HEK293T (cell line): ENCODE data around the gene NRL.

Experiments
- CTCF ChIA-PET: fragments of 350-600 bp; formaldehyde crosslinking; extraction: SDS; loops from one replicate; lab custom pipeline; 2021; ENCODE audit warnings: antibody characterized with exemption, inconsistent platforms; lab: Yijun Ruan, JAX
- POLR2A ChIA-PET: fragments of 350-600 bp; formaldehyde crosslinking; extraction: SDS; loops from one replicate; lab custom pipeline; 2020; ENCODE audit warnings: antibody characterized with exemption, inconsistent platforms; lab: Yijun Ruan, JAX
- DNase-seq: peaks from one replicate; pipeline ENCODE4 v3.0.0; 2012; ENCODE audit warnings: mixed read lengths; ENCODE audit errors: extremely low spot score
- ARNT ChIP-seq: fragments of 450-650 bp; IDR thresholded peaks from 2 replicates; pipeline ENCODE4 v1.6.1; 2017; ENCODE audit warnings: mild to moderate bottlenecking
- BHLHE40 ChIP-seq: fragments of 450-650 bp; IDR thresholded peaks from 2 replicates; pipeline ENCODE4 v1.6.1; 2016; ENCODE audit warnings: mild to moderate bottlenecking, moderate library complexity, borderline replicate concordance
- CTBP1 ChIP-seq: fragments of 450-650 bp; IDR thresholded peaks from 2 replicates; pipeline ENCODE4 v1.6.1; 2016; ENCODE audit warnings: borderline replicate concordance
- ELF4 ChIP-seq: fragments of 450-650 bp; IDR thresholded peaks from 2 replicates; pipeline ENCODE4 v1.6.1; 2017; ENCODE audit warnings: antibody characterized with exemption
- FOXA1 ChIP-seq: fragments of 450-650 bp; IDR thresholded peaks from 2 replicates; pipeline ENCODE4 v1.6.1; 2016; ENCODE audit warnings: mild to moderate bottlenecking
- FOXK2 ChIP-seq: fragments of 450-650 bp; IDR thresholded peaks from 2 replicates; pipeline ENCODE4 v1.6.1; 2016; ENCODE audit warnings: mild to moderate bottlenecking
- FOXM1 ChIP-seq: fragments of 450-650 bp; IDR thresholded peaks from 2 replicates; pipeline ENCODE4 v1.6.1; 2017; ENCODE audit warnings: mild to moderate bottlenecking, borderline replicate concordance
- HDGF ChIP-seq: fragments of 450-650 bp; IDR thresholded peaks from 2 replicates; pipeline ENCODE4 v1.6.1; 2017; ENCODE audit warnings: antibody characterized with exemption, borderline replicate concordance
- L3MBTL2 ChIP-seq: fragments of 450-650 bp; conservative IDR thresholded peaks from 2 replicates; pipeline ENCODE4 v1.6.1; 2016; ENCODE audit warnings: mild to moderate bottlenecking
- LEF1 ChIP-seq: fragments of 450-650 bp; IDR thresholded peaks from 2 replicates; pipeline ENCODE4 v1.6.1; 2017; ENCODE audit warnings: mild to moderate bottlenecking, borderline replicate concordance
- NFRKB ChIP-seq: fragments of 450-650 bp; IDR thresholded peaks from 2 replicates; pipeline ENCODE4 v1.6.1; 2016; ENCODE audit warnings: mild to moderate bottlenecking, moderate library complexity
- SP1 ChIP-seq: fragments of 450-650 bp; IDR thresholded peaks from 2 replicates; pipeline ENCODE4 v1.6.1; 2017
- SUZ12 ChIP-seq: fragments of 450-650 bp; IDR thresholded peaks from 2 replicates; pipeline ENCODE4 v1.6.1; 2016; ENCODE audit warnings: mild to moderate bottlenecking
- TARDBP ChIP-seq: fragments of 450-650 bp; IDR thresholded peaks from 2 replicates; pipeline ENCODE4 v1.6.1; 2016
- ZNF384 ChIP-seq: fragments of 450-650 bp; IDR thresholded peaks from 2 replicates; pipeline ENCODE4 v1.6.1; 2016
- TF ChIP-seq, protein P1 (sequence below): fragments of 450-650 bp; IDR thresholded peaks from 2 replicates; pipeline ENCODE4 v1.6.1; 2016

The NRL gene

DNA sequence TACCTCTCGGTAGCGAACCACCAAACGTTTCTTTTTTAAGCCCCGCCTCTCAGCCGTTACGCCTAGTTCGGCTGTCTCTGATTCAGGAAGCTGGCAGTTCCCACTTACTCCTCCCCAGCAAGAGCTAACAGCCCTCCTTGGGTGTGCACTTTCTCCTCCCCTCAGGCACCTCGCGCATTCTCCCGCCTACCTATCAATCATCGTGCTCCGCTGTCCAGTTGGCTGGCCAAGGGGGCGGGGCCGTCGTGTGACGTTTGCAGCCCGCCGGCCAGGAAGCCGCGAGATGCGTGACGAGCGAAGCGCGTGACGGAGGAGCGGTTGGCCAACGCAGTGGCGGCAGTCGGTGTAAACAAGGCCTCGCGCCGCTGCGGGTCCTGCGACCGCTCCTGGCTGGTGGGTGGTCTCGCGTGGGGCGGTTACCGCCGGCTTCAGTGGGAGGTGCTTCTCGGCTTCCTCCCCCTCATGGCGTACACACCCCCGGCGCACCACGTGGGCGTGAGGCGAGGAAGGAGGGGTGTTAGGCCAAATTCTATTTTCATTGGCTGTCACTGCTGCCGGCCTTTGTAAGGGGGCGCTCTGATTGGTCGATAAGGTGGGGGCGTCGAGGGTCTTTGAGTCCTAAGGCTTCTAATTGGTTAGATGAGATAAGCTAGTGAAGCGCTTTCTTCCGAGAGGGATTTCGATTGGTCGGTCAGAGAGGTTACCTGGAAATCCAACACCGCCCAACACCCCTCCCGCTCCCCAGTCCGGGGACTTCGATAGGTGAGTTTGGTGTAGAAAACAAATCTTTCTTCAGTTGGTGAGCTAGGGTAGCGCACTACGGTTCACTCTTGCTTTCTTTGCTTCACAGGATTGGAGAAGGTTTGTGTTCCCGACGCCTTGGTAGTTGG, at the start of gene NRL, which contains the start of gene DCAF11:
Gene NRL, minus strand, starts transcription at position 418 of the 890 bp plus-strand sequence. CDS start 32,101 bp downstream, outside the sequence.
Gene DCAF11, plus strand, starts transcription at position 246 of the 890 bp plus-strand sequence. CDS start 818 bp downstream, outside the sequence.
- peak; percentile 97 for DNase-seq
- TF ChIP-seq SP1, result peak; percentile 66
- no peak for TF ChIP-seq FOXA1
- TF ChIP-seq ARNT, result no peak
- no peak for TF ChIP-seq HDGF
- TF ChIP-seq BHLHE40, result no peak
- TF ChIP-seq FOXK2, result no peak; the same call in 1 of the 2 replicates
- TF ChIP-seq NFRKB, result no peak
- TF ChIP-seq, protein P1, sequence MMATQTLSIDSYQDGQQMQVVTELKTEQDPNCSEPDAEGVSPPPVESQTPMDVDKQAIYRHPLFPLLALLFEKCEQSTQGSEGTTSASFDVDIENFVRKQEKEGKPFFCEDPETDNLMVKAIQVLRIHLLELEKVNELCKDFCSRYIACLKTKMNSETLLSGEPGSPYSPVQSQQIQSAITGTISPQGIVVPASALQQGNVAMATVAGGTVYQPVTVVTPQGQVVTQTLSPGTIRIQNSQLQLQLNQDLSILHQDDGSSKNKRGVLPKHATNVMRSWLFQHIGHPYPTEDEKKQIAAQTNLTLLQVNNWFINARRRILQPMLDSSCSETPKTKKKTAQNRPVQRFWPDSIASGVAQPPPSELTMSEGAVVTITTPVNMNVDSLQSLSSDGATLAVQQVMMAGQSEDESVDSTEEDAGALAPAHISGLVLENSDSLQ, result peak; percentile 99
- no peak for TF ChIP-seq FOXM1
- TF ChIP-seq TARDBP, result peak; percentile 64; the same call in 1 of the 2 replicates
- TF ChIP-seq ELF4, result peak; percentile 48; the same call in 1 of the 2 replicates
- TF ChIP-seq L3MBTL2, result peak; percentile 97
- no peak; the same call in 1 of the 2 replicates for TF ChIP-seq LEF1
- TF ChIP-seq ZNF384, result no peak
- no peak for TF ChIP-seq CTBP1
- TF ChIP-seq SUZ12, result no peak
- POLR2A ChIA-PET, result interaction anchor here (0.7 to 4.6 kb wide), 41 partner anchors 9 to 813 kb away, joined by 3 to 65 read pairs (median 6); partner anchors contain the start of genes CARMIL3, CHMP4A, EMC9 and IPO4
- CTCF ChIA-PET, result interaction anchor here (0.7 to 3.9 kb wide), 7 partner anchors 23 to 304 kb away, joined by 3 to 30 read pairs (median 4); partner anchors contain the start of genes IRF9 and RNF31

DNA sequence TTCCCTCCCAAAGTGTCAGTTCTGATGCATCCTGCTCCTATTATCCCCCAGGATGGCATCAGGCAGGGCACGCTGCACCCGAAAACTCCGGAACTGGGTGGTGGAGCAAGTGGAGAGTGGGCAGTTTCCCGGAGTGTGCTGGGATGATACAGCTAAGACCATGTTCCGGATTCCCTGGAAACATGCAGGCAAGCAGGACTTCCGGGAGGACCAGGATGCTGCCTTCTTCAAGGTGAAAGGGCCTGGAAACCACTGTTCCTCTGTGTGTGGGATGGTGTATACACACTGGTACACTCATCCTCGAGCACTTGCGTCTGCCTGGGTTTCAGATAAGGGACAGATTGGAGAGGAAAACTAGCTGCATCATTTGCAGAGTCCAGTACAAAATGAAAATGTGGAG, 47.3 kb upstream of the NRL start:
- ChIA-PET CTCF (interaction anchor here (0.9 to 1.3 kb wide), 5 partner anchors 11 to 81 kb away, joined by 3 to 10 read pairs (median 4); no protein-coding TSS in a partner anchor), POLR2A (interaction anchor here (1.0 to 2.9 kb wide), 9 partner anchors 11 to 80 kb away, joined by 3 to 26 read pairs (median 13); partner anchors contain the start of genes DCAF11, EMC9, NRL and PCK2)
- TF ChIP-seq, protein P1, result no peak
- TF ChIP-seq SP1 (no peak), ARNT (no peak), FOXK2 (no peak), FOXA1 (no peak), ELF4 (no peak), TARDBP (no peak), CTBP1 (no peak), SUZ12 (no peak)
- no peak for DNase-seq

DNA sequence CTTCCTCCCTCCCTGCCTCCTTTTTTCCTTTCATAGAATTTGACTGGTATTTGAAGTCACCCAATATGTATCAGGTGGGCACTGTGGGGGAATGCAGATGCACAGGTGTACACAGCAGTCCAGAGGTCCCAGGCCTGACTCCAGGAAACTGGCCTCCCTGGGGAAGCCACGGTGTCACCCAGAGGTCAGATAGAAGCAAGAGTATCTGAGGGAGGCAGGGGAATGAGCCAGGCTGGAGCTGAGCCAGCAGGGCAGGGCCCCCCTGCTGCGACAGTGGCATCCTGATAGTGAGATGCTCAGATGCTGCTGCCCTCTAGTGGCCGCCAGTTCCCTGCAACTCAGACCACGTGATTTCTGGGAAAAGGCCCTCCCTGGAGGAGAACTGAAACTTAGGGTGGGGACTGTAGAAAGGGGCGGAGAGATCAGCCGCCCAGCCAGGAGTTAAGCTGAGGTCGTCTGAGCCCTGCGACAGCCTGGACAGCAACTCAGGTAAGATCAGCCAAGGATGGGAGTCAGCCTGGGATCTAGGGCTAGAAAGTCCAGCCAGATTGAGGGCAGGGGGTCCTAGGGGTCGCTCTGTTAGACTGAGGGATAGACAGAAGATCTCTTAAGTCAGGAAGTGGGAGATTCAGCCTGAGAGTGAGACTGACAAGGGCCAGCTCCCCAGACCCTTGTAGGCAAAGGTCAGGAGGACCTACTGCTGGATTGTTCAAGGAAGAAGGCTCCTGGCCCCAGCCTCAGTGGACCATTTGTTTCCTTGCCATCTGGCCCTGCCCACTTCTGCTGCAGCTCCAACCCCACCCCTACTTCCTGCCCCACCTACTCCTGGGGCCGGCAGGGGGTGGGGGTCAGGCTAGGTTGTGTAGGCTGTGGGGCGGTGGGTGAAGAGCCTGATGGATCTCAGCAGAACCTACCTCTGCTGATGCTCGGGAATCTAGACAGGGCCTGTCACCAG, 46.4 kb upstream of the NRL start, which contains the start of gene IRF9:
Gene IRF9, plus strand, starts transcription at position 416 of the 955 bp plus-strand sequence. CDS start 880 bp downstream, outside the sequence.
- CTCF ChIA-PET, result interaction anchor here (0.6 to 2.3 kb wide), 29 partner anchors 11 to 149 kb away, joined by 3 to 24 read pairs (median 4); partner anchors contain the start of genes CARMIL3, CIDEB, DCAF11 and EMC9
- peak; percentile 92 for DNase-seq
- POLR2A ChIA-PET, result interaction anchor here (0.8 to 2.9 kb wide), 17 partner anchors 9 to 103 kb away, joined by 3 to 26 read pairs (median 7); partner anchors contain the start of genes CHMP4A, DCAF11, EMC9 and IPO4
- peak; percentile 62; the same call in 1 of the 2 replicates for TF ChIP-seq HDGF
- TF ChIP-seq SP1, result no peak
- peak; percentile 71 for TF ChIP-seq CTBP1

DNA sequence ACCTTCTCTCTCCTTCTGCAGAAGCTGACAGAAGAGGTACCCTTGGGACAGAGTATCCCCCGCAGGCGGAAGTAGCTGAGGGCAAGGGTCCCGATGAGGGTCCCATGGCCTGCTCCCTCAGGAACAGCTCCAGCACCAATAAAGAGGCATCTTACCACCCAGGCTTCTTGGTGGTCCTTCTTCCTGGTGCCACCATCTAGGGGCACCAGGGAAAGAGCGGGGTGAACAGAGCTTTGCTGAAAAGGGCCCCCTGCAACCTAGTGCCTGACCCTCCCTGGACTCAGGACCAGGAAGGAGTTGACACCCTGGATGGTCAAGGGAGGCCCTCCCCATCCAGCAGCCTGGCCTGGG, 45.7 kb upstream of the NRL start:
- no peak for TF ChIP-seq TARDBP
- TF ChIP-seq FOXA1, result no peak
- no peak for TF ChIP-seq FOXK2
- no peak for TF ChIP-seq HDGF
- TF ChIP-seq ARNT, result no peak
- TF ChIP-seq ZNF384, result no peak
- TF ChIP-seq L3MBTL2, result no peak
- TF ChIP-seq ELF4, result no peak
- no peak for TF ChIP-seq LEF1
- TF ChIP-seq SP1, result no peak
- no peak for TF ChIP-seq BHLHE40
- TF ChIP-seq, protein P1, result no peak
- no peak for TF ChIP-seq SUZ12
- TF ChIP-seq FOXM1, result no peak
- TF ChIP-seq CTBP1, result no peak
- TF ChIP-seq NFRKB, result no peak
- ChIA-PET POLR2A (interaction anchor here (0.5 to 2.9 kb wide), 17 partner anchors 10 to 854 kb away, joined by 3 to 26 read pairs (median 7); partner anchors contain the start of genes BCL2L2, CHMP4A, DCAF11 and EMC9), CTCF (interaction anchor here (0.6 to 2.3 kb wide), 15 partner anchors 10 to 148 kb away, joined by 3 to 24 read pairs (median 4); partner anchors contain the start of genes EMC9, IPO4, PSME1 and PSME2)
- no peak for DNase-seq
